ENCODE results near the gene TCTA.
A peak's percentile ranks its signal among the peaks of the same experiment; 100 is the strongest.
"Not testable (repeated sequence)": the region's sequence is repeated elsewhere in the genome, so short reads cannot be mapped to it uniquely, and the experiment has no call there.

Gene TCTA

GRCh38 chr3:49411968-49412631, at the start of gene TCTA, which contains the start of gene RHOA:
TSS of gene TCTA (plus strand) at chr3:49412423. CDS start at chr3:49412427, 4 bp downstream.
TSS of gene RHOA (minus strand) at chr3:49411976. CDS start at chr3:49375589, 36,387 bp downstream.
- peak; percentile 99 for DNase-seq

- no peak for DNase-seq
These were observed 49.7 kb upstream of the TCTA start for GRCh38 chr3:49362561-49362960.

GRCh38 chr3:49370585-49371290, 41.5 kb upstream of the TCTA start:
- no peak for DNase-seq

- DNase-seq = no peak
These were observed 40.3 kb upstream of the TCTA start for GRCh38 chr3:49371946-49372345.

- peak in 1 of 2 donors; percentile 49 for DNase-seq
These were observed 34.7 kb upstream of the TCTA start for GRCh38 chr3:49377483-49377882.

- DNase-seq = no peak
These were observed 33.9 kb upstream of the TCTA start for GRCh38 chr3:49378249-49378895.

- no peak for DNase-seq
These were observed 28.8 kb upstream of the TCTA start for GRCh38 chr3:49383387-49383786.

GRCh38 chr3:49385617-49386016, 26.6 kb upstream of the TCTA start:
- DNase-seq = no peak

GRCh38 chr3:49386056-49386756, 26.0 kb upstream of the TCTA start:
- DNase-seq = peak in 1 of 2 donors; percentile 41

- DNase-seq = no peak
These were observed 24.5 kb upstream of the TCTA start for GRCh38 chr3:49387721-49388120.

- DNase-seq = no peak
These were observed 23.9 kb upstream of the TCTA start for GRCh38 chr3:49388289-49388820.

GRCh38 chr3:49389297-49389696, 22.9 kb upstream of the TCTA start:
- DNase-seq = no peak

- not testable (repeated sequence) for DNase-seq
These were observed 20.9 kb upstream of the TCTA start for GRCh38 chr3:49391310-49391709.

- DNase-seq = no peak
These were observed 14.8 kb upstream of the TCTA start for GRCh38 chr3:49397470-49397869.

- DNase-seq = no peak
These were observed 12.8 kb upstream of the TCTA start for GRCh38 chr3:49399461-49399860.

GRCh38 chr3:49401766-49402165, 10.5 kb upstream of the TCTA start:
- no peak for DNase-seq

GRCh38 chr3:49403891-49404290, 8.3 kb upstream of the TCTA start:
- no peak for DNase-seq

GRCh38 chr3:49405570-49405969, 6.7 kb upstream of the TCTA start:
- DNase-seq = not testable (repeated sequence)

GRCh38 chr3:49406571-49407565, 5.4 kb upstream of the TCTA start:
- no peak for DNase-seq

- no peak for DNase-seq
These were observed 2.0 kb upstream of the TCTA start for GRCh38 chr3:49410066-49410845.

All from bone marrow (tissue), 2 donors.